SK-N-SH (cell line): ENCODE data around the gene NR5A1.

Experiments used
- CHD2 ChIP-seq: fragments of 150-350 bp; IDR thresholded peaks from 2 replicates; pipeline ENCODE4 v1.6.1; 2018; ENCODE audit warnings: low read length; ENCODE audit not compliant: partially characterized antibody
- FOXJ3 ChIP-seq: sonication (generic); formaldehyde crosslinking; IDR thresholded peaks from 2 replicates; pipeline ENCODE4 v1.5.1; 2020; ENCODE audit warnings: mild to moderate bottlenecking, missing genetic modification reagents
- GATA2 ChIP-seq: sonication (generic); formaldehyde crosslinking; IDR thresholded peaks from 2 replicates; pipeline ENCODE4 v1.5.0; 2020; ENCODE audit warnings: mild to moderate bottlenecking, missing genetic modification reagents
- TF ChIP-seq, protein P1 (sequence below): fragments of 200-600 bp; sonication (generic); IDR thresholded peaks from 2 replicates; pipeline ENCODE4 v1.6.1; 2017; ENCODE audit warnings: antibody characterized with exemption, mild to moderate bottlenecking, moderate library complexity

- TF ChIP-seq, protein P1, sequence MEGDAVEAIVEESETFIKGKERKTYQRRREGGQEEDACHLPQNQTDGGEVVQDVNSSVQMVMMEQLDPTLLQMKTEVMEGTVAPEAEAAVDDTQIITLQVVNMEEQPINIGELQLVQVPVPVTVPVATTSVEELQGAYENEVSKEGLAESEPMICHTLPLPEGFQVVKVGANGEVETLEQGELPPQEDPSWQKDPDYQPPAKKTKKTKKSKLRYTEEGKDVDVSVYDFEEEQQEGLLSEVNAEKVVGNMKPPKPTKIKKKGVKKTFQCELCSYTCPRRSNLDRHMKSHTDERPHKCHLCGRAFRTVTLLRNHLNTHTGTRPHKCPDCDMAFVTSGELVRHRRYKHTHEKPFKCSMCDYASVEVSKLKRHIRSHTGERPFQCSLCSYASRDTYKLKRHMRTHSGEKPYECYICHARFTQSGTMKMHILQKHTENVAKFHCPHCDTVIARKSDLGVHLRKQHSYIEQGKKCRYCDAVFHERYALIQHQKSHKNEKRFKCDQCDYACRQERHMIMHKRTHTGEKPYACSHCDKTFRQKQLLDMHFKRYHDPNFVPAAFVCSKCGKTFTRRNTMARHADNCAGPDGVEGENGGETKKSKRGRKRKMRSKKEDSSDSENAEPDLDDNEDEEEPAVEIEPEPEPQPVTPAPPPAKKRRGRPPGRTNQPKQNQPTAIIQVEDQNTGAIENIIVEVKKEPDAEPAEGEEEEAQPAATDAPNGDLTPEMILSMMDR = no peak
- TF ChIP-seq FOXJ3 (CRISPR knock-in tag) (no peak), GATA2 (no peak), CHD2 (no peak)
Observed at GRCh38 chr9:124454791-124455443, 52.3 kb downstream of the NR5A1 start.
